Smooth muscle cell (in vitro differentiated cells): Measurements from ENCODE around the gene MINDY4B. TPM values are rescaled to one million over a fixed set of nuclear protein-coding genes. Genes with fewer than 3 reads are reported as not detected.

Source experiments
- DNase-seq: peaks from one replicate; lab custom pipeline; 2025; ENCODE audit not compliant: unreplicated experiment; lab: John Stamatoyannopoulos, UW
- H2AFZ ChIP-seq: fragments of 200-600 bp; sonication (generic); 2 replicates; pipeline ENCODE4 v1.6.0; 2016; ENCODE audit warnings: antibody characterized with exemption, low read depth, mild to moderate bottlenecking
- H3F3A ChIP-seq: fragments of 200-600 bp; sonication (generic); 2 replicates; pipeline ENCODE4 v1.6.0; 2017; ENCODE audit warnings: antibody characterized with exemption, low read depth
- H3K27ac ChIP-seq: fragments of 200-600 bp; sonication (generic); 2 replicates; pipeline ENCODE4 v1.5.1; 2016; ENCODE audit warnings: low read depth, mild to moderate bottlenecking
- H3K27me3 ChIP-seq: fragments of 200-600 bp; sonication (generic); 2 replicates; pipeline ENCODE4 v1.6.1; 2016; ENCODE audit warnings: low read depth, mild to moderate bottlenecking
- H3K36me3 ChIP-seq: fragments of 200-600 bp; sonication (generic); 2 replicates; pipeline ENCODE4 v1.5.1; 2016; ENCODE audit warnings: low read depth
- H3K4me1 ChIP-seq: fragments of 200-600 bp; sonication (generic); 2 replicates; pipeline ENCODE4 v1.5.1; 2016; ENCODE audit warnings: low read depth
- H3K4me2 ChIP-seq: fragments of 200-600 bp; sonication (generic); 2 replicates; pipeline ENCODE4 v1.6.0; 2016; ENCODE audit warnings: mild to moderate bottlenecking
- H3K4me3 ChIP-seq: fragments of 200-600 bp; sonication (generic); 2 replicates; pipeline ENCODE4 v1.5.1; 2016; ENCODE audit warnings: mild to moderate bottlenecking
- H3K79me2 ChIP-seq: fragments of 200-600 bp; sonication (generic); 2 replicates; pipeline ENCODE4 v1.6.0; 2016; ENCODE audit warnings: low read depth, mild to moderate bottlenecking
- H3K9ac ChIP-seq: fragments of 200-600 bp; sonication (generic); 2 replicates; pipeline ENCODE4 v1.6.0; 2016; ENCODE audit warnings: low read depth
- H3K9me3 ChIP-seq: fragments of 200-600 bp; sonication (generic); replicated peaks from 2 replicates; pipeline ENCODE4 v1.5.1; 2016; ENCODE audit warnings: low read depth
- H4K20me1 ChIP-seq: fragments of 200-600 bp; sonication (generic); 2 replicates; pipeline ENCODE4 v1.6.0; 2016; ENCODE audit warnings: low read depth
- CTCF ChIP-seq: fragments of 200-600 bp; sonication (generic); IDR thresholded peaks from 2 replicates; pipeline ENCODE4 v1.5.1; 2017; ENCODE audit warnings: borderline replicate concordance, mild to moderate bottlenecking, antibody characterized with exemption; ENCODE audit not compliant: insufficient read depth, poor library complexity, severe bottlenecking
- WGBS: methylation state at CpG from one replicate; pipeline ENCODE4 v1.1.7; 2016; ENCODE audit warnings: low lambda C conversion rate; 5-methylcytosine and 5-hydroxymethylcytosine counted together
- polyA plus RNA-seq: library from polyadenylated mRNA; unstranded; fragments of >200 nt; fragmentation: Nextera tagmentation; extraction: Ambion mirVana; gene quantifications from 2 replicates; pipeline ENCODE4 v1.2.1, GENCODE V29; 2016
- total RNA-seq: library from RNA; depleted of rRNA; stranded (reverse); fragments of >200 nt; gene quantifications from 2 replicates; pipeline ENCODE4 v1.2.3, GENCODE V29; 2014

The MINDY4B gene
- total and polyA plus RNA-seq, 2 experiments from 2014 or later = not detected

- TF ChIP-seq CTCF = peak; percentile 59
- DNase-seq = no peak
- no peak overlapping the region for H3K27ac ChIP-seq
- H3K4me1 ChIP-seq = no peaks in the 10 kb centered on the region
- no peaks in the 10 kb centered on the region for H3K36me3 ChIP-seq
- H2AFZ ChIP-seq = peak overlapping the region; percentile 66
- peaks cover 14% of the 10 kb centered on the region for H3K27me3 ChIP-seq
- 12% methylated on average over 14 of the region's 14 CpGs for WGBS
- no peaks in the 10 kb centered on the region for H3K79me2 ChIP-seq
- no peaks in the 10 kb centered on the region for H3F3A ChIP-seq
- no peak overlapping the region for H3K9ac ChIP-seq
- H3K4me2 ChIP-seq = peak overlapping the region; percentile 80
- H3K4me3 ChIP-seq = peak overlapping the region; percentile 36
- no peaks in the 10 kb centered on the region for H3K9me3 ChIP-seq
- H4K20me1 ChIP-seq = no peaks in the 10 kb centered on the region
These were observed 20.5 kb upstream of the MINDY4B start for GRCh38 chr3:150925751-150926201.

- Histone ChIP-seq H3K9me3 (no peaks in the 10 kb centered on the region), H3K4me1 (no peaks in the 10 kb centered on the region), H3K27me3 (peaks cover 21% of the 10 kb centered on the region), H4K20me1 (no peaks in the 10 kb centered on the region), H3K9ac (no peak overlapping the region), H3K79me2 (no peaks in the 10 kb centered on the region), H3K27ac (no peak overlapping the region), H3K4me2 (no peak overlapping the region), H3K4me3 (no peak overlapping the region), H3K36me3 (no peaks in the 10 kb centered on the region), H2AFZ (no peak overlapping the region), H3F3A (no peaks in the 10 kb centered on the region)
- no peak for DNase-seq
- WGBS = 60% methylated on average over 10 of the region's 10 CpGs
- no peak for TF ChIP-seq CTCF
These were observed 17.4 kb upstream of the MINDY4B start for GRCh38 chr3:150922611-150923010.

GRCh38 chr3:150921209-150921608 is 16.0 kb upstream of the MINDY4B start:
- no peaks in the 10 kb centered on the region for H3K4me1 ChIP-seq
- no peaks in the 10 kb centered on the region for H3K36me3 ChIP-seq
- no peaks in the 10 kb centered on the region for H3K79me2 ChIP-seq
- no peak overlapping the region for H3K4me3 ChIP-seq
- no peak for DNase-seq
- H3K9me3 ChIP-seq = no peaks in the 10 kb centered on the region
- H3F3A ChIP-seq = no peaks in the 10 kb centered on the region
- TF ChIP-seq CTCF = no peak
- peaks cover 22% of the 10 kb centered on the region for H3K27me3 ChIP-seq
- H2AFZ ChIP-seq = no peak overlapping the region
- H3K9ac ChIP-seq = no peak overlapping the region
- H3K4me2 ChIP-seq = no peak overlapping the region
- H3K27ac ChIP-seq = no peak overlapping the region
- no peaks in the 10 kb centered on the region for H4K20me1 ChIP-seq
- 81% methylated on average over 4 of the region's 4 CpGs for WGBS

GRCh38 chr3:150920236-150920635 is 15.0 kb upstream of the MINDY4B start:
- Histone ChIP-seq H3F3A (no peaks in the 10 kb centered on the region), H3K27ac (no peak overlapping the region), H3K79me2 (no peaks in the 10 kb centered on the region), H3K36me3 (no peaks in the 10 kb centered on the region), H4K20me1 (no peaks in the 10 kb centered on the region), H3K4me2 (no peak overlapping the region), H3K9me3 (no peaks in the 10 kb centered on the region), H3K9ac (no peak overlapping the region), H3K4me3 (no peak overlapping the region), H2AFZ (no peak overlapping the region), H3K4me1 (no peaks in the 10 kb centered on the region), H3K27me3 (peaks cover 17% of the 10 kb centered on the region)
- no peak for TF ChIP-seq CTCF
- 77% methylated on average over 2 of the region's 2 CpGs for WGBS
- no peak for DNase-seq
